HUES6 (cell line): ENCODE measurements around the gene SPDYE3.
A peak's percentile ranks its signal among the peaks of the same experiment; 100 is the strongest.
"Not testable (repeated sequence)": the region's sequence is repeated elsewhere in the genome, so short reads cannot be mapped to it uniquely, and the experiment has no call there.

Experiments used
- H3K27ac ChIP-seq: 2 replicates; pipeline ENCODE4 v1.7.0; 2013; ENCODE audit warnings: low read depth, mild to moderate bottlenecking, low read length, inconsistent platforms
- H3K27me3 ChIP-seq: 2 replicates; pipeline ENCODE4 v1.6.1; 2013; ENCODE audit warnings: low read length; ENCODE audit not compliant: control insufficient read depth, insufficient read depth
- H3K36me3 ChIP-seq: 2 replicates; pipeline ENCODE4 v1.6.1; 2013; ENCODE audit warnings: low read length; ENCODE audit not compliant: control insufficient read depth, insufficient read depth
- H3K4me1 ChIP-seq: 2 replicates; pipeline ENCODE4 v1.6.1; 2013; ENCODE audit warnings: low read length; ENCODE audit not compliant: control insufficient read depth, insufficient read depth
- H3K4me3 ChIP-seq: 2 replicates; pipeline ENCODE4 v1.5.1; 2013; ENCODE audit warnings: low read depth, low read length
- H3K9ac ChIP-seq: one replicate; pipeline ENCODE4 v1.6.1; 2013; ENCODE audit warnings: mild to moderate bottlenecking, low read length
- H3K9me3 ChIP-seq: 2 replicates; pipeline ENCODE4 v1.6.1; 2013; ENCODE audit warnings: low read depth, low read length; ENCODE audit not compliant: control insufficient read depth, insufficient read depth

The SPDYE3 gene

GRCh38 chr7:100338083-100338696, 30.7 kb downstream of the SPDYE3 start:
- not testable (repeated sequence) for H3K9me3 ChIP-seq, H3K27me3 ChIP-seq, H3K27ac ChIP-seq, H3K4me3 ChIP-seq, H3K4me1 ChIP-seq, H3K9ac ChIP-seq
- H3K36me3 ChIP-seq = peaks cover 31% of the 10 kb centered on the region

GRCh38 chr7:100341286-100341685, 33.8 kb downstream of the SPDYE3 start:
- H3K27ac ChIP-seq, H3K9me3 ChIP-seq, H3K4me3 ChIP-seq, H3K9ac ChIP-seq, H3K27me3 ChIP-seq, H3K4me1 ChIP-seq: not testable (repeated sequence)
- H3K36me3 ChIP-seq = peaks cover 42% of the 10 kb centered on the region

- H3K4me3 ChIP-seq = no peak overlapping the region
- no peaks in the 10 kb centered on the region for H3K9me3 ChIP-seq
- H3K9ac ChIP-seq = no peak overlapping the region
- no peak overlapping the region for H3K27ac ChIP-seq
- peaks cover 57% of the 10 kb centered on the region for H3K36me3 ChIP-seq
- H3K27me3 ChIP-seq = no peaks in the 10 kb centered on the region
- peaks cover 4% of the 10 kb centered on the region; the same call in 1 of the 2 replicates for H3K4me1 ChIP-seq
Measured at GRCh38 chr7:100342765-100343164, 35.3 kb downstream of the SPDYE3 start.

GRCh38 chr7:100344124-100344559, 36.6 kb downstream of the SPDYE3 start:
- not testable (repeated sequence) for H3K27ac ChIP-seq, H3K27me3 ChIP-seq, H3K4me1 ChIP-seq, H3K9me3 ChIP-seq, H3K9ac ChIP-seq, H3K4me3 ChIP-seq
- peaks cover 60% of the 10 kb centered on the region for H3K36me3 ChIP-seq

- not testable (repeated sequence) for H3K4me1 ChIP-seq, H3K27ac ChIP-seq, H3K27me3 ChIP-seq, H3K9ac ChIP-seq, H3K9me3 ChIP-seq
- Histone ChIP-seq H3K4me3 (peak overlapping the region; percentile 20; the same call in 1 of the 2 replicates), H3K36me3 (peaks cover 62% of the 10 kb centered on the region)
Measured at GRCh38 chr7:100344560-100345287, 37.2 kb downstream of the SPDYE3 start.

- not testable (repeated sequence) for H3K4me1 ChIP-seq, H3K9ac ChIP-seq, H3K27ac ChIP-seq, H3K27me3 ChIP-seq, H3K4me3 ChIP-seq, H3K9me3 ChIP-seq
- peaks cover 66% of the 10 kb centered on the region for H3K36me3 ChIP-seq
Measured at GRCh38 chr7:100345288-100345672, 37.8 kb downstream of the SPDYE3 start.

GRCh38 chr7:100346921-100347320, 39.4 kb downstream of the SPDYE3 start:
- Histone ChIP-seq H3K4me3 (no peak overlapping the region), H3K9ac (no peak overlapping the region), H3K36me3 (peaks cover 74% of the 10 kb centered on the region), H3K27me3 (no peaks in the 10 kb centered on the region), H3K27ac (no peak overlapping the region), H3K9me3 (no peaks in the 10 kb centered on the region), H3K4me1 (peaks cover 4% of the 10 kb centered on the region; the same call in 1 of the 2 replicates)

GRCh38 chr7:100348805-100349204, 41.3 kb downstream of the SPDYE3 start:
- Histone ChIP-seq H3K4me3 (no peak overlapping the region), H3K27me3 (no peaks in the 10 kb centered on the region), H3K27ac (no peak overlapping the region), H3K9me3 (no peaks in the 10 kb centered on the region), H3K4me1 (peaks cover 4% of the 10 kb centered on the region; the same call in 1 of the 2 replicates), H3K36me3 (peaks cover 80% of the 10 kb centered on the region), H3K9ac (no peak overlapping the region)

- Histone ChIP-seq H3K9ac (no peak overlapping the region), H3K4me1 (peaks cover 2% of the 10 kb centered on the region; the same call in 1 of the 2 replicates), H3K27me3 (no peaks in the 10 kb centered on the region), H3K9me3 (no peaks in the 10 kb centered on the region), H3K4me3 (no peak overlapping the region), H3K36me3 (peaks cover 87% of the 10 kb centered on the region), H3K27ac (no peak overlapping the region)
Measured at GRCh38 chr7:100349757-100350156, 42.3 kb downstream of the SPDYE3 start.

GRCh38 chr7:100351657-100352058, 44.2 kb downstream of the SPDYE3 start:
- Histone ChIP-seq H3K9me3 (no peaks in the 10 kb centered on the region), H3K27me3 (no peaks in the 10 kb centered on the region), H3K9ac (no peak overlapping the region), H3K27ac (no peak overlapping the region), H3K4me3 (no peak overlapping the region), H3K4me1 (no peaks in the 10 kb centered on the region), H3K36me3 (peaks cover 93% of the 10 kb centered on the region)

GRCh38 chr7:100352230-100352781, 44.8 kb downstream of the SPDYE3 start:
- not testable (repeated sequence) for H3K4me3 ChIP-seq, H3K9me3 ChIP-seq, H3K4me1 ChIP-seq, H3K27ac ChIP-seq, H3K27me3 ChIP-seq, H3K9ac ChIP-seq
- H3K36me3 ChIP-seq = peaks cover 93% of the 10 kb centered on the region
